Measurements from ENCODE around the gene SREK1.
"Not testable (repeated sequence)": the region's sequence is repeated elsewhere in the genome, so short reads cannot be mapped to it uniquely, and the experiment has no call there.

Gene SREK1, protein sequence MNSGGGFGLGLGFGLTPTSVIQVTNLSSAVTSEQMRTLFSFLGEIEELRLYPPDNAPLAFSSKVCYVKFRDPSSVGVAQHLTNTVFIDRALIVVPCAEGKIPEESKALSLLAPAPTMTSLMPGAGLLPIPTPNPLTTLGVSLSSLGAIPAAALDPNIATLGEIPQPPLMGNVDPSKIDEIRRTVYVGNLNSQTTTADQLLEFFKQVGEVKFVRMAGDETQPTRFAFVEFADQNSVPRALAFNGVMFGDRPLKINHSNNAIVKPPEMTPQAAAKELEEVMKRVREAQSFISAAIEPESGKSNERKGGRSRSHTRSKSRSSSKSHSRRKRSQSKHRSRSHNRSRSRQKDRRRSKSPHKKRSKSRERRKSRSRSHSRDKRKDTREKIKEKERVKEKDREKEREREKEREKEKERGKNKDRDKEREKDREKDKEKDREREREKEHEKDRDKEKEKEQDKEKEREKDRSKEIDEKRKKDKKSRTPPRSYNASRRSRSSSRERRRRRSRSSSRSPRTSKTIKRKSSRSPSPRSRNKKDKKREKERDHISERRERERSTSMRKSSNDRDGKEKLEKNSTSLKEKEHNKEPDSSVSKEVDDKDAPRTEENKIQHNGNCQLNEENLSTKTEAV

DNA sequence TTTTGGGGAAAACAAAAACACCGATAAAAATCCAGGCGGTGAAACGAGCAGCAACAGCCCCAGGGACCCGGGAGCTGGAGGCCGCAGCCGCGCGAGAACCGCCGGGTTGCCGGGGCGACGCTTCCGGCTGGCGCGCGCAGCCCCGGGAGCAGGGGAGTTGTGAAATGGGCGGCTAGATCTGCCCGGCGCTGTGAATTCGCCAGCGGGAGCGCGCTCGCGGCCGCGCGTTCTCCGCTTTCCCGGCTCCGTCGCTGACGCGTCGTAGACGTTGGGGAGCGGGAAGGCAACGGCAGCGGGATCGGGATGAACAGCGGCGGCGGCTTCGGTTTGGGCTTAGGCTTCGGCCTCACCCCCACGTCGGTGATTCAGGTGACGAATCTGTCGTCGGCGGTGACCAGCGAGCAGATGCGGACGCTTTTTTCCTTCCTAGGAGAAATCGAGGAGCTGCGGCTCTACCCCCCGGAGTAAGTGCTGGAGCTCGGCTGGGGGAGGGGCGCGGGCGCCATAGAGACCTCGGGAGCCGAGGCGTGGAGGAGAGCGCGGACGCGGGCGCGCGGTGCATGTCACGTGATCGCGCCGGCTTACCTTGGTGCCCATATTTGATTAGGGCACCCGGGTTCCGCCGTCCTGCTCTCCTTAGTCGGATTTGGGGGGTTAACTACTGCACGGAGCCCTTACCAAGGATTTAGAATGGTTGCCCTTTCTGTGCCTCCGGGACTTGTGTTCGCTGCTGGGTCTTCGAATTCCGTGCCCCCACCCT, at the start of gene SREK1:
SREK1 (plus strand) TSS at position 227 of the 760 bp plus-strand sequence; CDS start at position 304, 77 bp downstream.
- DNase-seq = peak; percentile 90

DNA sequence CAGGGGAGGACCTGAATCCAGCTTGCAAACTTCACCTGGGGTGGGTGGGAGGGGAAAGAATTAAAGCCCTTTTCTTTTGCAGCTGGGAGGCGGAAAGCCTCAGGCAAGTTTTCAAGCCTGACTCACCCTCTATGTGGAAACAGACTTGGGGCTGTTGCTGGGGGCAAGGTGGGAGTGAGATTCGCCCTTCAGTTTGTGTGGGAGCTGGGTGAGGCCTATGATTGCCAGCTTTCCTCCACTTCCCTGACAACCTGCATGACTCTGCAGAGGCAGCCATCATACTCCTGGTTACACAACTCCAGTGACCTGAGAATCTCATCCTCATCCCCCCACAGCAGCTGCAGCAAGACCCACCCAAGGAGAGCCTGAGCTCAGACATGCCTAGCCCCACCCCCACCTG, 43.2 kb upstream of the SREK1 start:
- DNase-seq = no peak

DNA sequence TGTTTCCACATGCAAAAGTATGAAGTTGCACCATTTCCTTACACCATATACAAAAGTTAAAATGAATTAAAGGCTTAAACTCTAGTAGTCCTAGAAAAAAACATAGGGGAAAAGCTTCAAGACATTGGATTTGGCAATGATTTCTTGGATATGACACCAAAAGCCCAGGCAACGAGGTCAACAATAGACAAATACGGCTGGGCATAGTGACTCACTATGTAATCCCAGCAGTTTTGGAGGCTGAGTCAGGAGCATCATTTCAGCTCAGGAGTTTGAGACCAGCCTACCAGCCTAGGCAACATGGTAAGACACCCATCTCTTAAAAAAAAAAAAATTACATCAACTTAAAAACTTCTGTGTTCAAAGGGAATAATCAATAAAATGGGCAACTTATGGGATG, 30.9 kb upstream of the SREK1 start:
- DNase-seq = no peak

DNA sequence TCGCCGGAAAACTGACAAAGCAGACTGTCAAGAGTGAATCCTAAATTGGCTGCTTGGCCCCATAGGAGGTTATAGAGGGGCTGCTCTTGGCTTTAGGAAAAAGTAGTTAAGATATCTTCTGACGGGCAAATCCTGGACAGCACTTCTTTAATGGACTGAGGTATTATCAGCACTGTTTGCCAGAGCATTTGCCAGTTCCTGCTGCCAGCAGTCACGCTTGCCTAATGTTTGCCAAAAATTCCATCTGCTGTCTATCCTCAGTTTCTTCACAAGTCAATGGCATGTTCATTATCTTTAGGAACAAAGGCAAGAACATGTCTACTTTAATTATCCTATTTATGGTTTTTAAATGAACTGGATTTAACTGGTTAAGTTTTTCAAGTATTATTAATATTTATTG, 25.8 kb upstream of the SREK1 start:
- no peak for DNase-seq

DNA sequence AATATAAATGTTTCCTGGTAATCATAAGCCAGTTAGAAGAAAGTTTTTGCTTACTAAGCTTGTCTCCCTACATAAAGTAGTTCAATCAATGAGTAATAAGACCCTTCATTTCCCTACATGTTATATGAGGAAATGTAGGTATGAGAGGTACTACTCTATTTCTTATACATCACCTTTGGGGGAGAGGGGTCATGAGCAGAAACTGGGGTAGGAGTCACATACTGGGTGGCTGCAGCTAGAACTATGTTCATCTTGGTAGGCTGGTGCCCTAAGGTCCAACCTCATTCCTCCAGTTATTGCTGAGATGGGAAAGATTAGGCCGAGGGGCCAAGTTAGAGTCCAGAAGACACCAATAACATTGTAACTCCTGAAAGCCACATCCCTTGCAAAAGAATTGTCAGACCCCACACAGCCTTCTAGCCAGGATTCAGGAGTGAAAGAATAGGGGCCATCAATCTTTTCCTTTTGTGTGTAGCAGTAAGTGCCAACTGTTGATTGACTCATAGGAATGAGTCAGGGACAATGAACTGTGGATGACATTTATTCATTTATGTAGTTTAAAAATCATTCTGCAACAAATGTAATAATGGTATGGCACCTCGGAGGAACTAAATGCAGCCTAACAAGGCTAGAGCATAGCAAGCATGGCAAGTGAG, 21.6 kb upstream of the SREK1 start:
- DNase-seq = no peak

DNA sequence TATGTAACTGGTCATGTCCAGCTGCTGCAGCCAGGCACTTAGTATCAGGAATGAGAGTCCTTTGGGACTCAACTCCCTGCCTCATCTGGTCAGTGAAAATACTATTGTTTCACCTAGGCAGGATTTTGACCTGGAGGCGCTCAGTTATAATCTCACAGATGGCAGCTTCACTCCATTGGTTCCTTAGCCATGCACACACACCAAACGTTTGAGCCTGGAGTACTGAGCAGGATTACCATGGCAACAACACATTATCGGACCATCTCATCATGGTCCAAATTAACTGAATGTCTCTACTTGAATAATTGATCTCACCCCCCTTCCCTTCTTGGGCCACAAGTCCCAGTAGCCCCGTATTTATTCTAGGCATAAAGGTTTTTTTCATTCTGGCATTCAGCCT, 15.0 kb upstream of the SREK1 start:
- no peak for DNase-seq

DNA sequence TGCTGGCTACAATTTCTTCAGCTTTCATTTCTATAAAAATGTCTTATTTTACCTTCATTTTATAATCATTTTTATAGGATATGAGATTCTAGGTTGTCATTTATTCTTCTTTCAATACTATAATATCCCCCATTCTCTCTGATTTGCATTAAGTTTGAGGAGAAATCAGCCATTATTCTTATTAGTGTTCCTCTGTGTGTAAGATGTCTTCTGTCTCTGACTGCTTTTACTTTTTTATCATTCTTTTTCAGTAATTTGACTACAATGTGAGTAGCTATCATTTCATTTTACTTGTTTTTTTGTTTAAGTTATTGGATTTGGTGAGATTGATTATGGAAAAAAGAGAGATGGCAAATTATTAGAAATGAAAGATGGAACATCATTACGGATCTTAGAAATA, 13.6 kb upstream of the SREK1 start:
- DNase-seq = no peak

DNA sequence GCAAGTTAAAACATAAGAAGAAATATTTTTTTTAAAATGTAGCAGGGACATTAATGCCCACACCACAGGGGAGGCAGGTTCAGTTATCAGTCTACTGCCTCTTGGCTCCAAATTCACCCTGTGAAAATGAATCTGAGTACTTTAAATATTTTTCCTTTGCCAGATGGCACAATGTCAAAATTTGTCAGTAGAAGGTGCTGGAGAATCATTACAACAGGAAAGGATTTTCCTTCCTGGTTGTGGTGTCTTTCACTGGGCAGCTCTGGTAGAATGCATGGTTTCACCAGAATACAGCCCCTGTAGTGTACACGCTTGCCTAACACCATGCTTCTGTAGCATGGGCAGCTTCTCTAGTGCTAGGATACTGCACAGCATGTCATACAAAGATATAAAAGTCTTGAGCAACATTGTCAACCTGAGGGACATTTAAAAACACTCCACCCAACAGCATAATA, 9.7 kb upstream of the SREK1 start:
- no peak for DNase-seq

DNA sequence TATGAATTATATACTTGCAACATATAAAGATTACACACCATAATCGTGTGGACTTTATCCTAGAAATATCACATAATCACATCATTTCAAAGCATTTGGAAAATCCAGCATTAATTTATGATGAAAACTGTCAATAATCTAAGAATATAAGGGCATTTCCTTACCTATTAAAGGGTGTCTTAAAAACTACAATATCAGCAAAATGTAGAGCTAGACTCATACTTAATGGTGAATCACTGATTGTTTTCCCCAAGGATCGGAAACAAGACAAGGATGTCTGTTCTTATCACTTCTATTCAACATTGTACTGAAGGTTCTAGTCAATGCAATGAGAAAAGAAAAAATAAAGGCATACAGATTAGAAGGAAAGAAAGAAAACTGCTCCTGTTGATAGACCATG, 8.0 kb upstream of the SREK1 start:
- DNase-seq = no peak

DNA sequence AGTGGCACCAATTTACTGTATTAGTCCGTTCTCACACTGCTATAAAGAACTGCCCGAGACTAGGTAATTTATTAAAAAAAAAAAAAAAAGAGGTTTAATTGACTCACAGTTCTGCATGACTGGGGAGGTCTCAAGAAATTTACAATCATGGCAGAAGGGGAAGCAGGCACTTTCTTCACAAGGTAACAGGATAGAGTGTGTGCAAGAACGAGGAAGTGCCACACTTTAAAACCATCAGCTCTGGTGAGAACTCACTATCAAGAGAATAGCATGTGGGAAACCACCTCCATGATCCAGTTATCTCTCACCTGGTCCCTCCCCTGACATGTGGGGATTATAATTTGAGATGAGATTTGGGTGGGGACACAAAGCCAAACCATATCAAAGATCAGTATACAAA, 7.2 kb upstream of the SREK1 start:
- DNase-seq = not testable (repeated sequence)

DNA sequence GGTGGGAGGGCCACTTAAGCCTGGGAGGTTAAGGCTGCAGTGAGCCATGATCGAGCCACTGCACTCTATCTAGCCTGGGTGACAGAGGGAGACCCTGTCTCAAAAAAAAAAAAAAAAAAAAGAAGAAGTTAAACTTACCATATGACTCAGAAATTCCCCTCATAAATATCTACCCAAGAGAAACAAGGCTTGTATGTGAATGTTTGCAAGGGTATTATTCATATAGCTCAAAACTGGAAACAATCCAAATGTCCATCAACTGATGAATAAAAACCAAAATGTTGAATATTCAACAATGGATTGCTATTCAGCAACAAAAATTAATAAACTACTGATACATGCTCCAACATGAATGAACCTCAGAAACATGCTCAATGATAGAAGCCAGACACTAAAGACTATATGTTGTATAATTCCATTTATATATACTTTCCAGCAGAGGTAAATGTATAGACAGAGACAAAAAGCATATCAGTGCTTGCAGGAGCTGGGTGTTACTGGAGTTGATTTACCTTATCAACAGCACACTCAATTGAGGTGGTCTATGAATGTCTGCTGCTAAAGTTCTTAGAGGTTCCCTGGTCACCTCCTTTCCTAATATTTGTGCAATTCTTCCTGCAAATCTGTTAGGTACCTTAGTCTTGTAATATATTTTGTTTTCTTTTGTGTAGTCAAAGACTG, 5.3 kb upstream of the SREK1 start:
- no peak for DNase-seq

DNA sequence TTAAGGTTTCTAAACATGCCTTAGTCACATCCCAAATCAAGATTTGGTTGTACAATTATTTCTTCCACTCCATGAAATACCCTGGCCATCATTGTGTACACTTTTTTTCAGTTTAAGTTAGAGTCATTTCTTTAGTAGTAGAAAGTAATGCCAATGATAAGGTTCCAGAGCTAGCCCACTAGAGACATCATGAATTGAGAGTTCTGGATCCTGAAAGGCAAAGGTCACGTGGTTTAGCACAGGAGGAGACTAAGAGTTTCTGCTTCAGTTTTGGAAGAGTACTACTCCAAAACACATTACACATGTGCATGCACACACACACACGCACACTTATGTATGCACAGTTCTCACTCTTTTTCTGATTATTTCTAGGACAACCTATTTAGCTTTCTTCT, 4.8 kb upstream of the SREK1 start:
- no peak for DNase-seq

DNA sequence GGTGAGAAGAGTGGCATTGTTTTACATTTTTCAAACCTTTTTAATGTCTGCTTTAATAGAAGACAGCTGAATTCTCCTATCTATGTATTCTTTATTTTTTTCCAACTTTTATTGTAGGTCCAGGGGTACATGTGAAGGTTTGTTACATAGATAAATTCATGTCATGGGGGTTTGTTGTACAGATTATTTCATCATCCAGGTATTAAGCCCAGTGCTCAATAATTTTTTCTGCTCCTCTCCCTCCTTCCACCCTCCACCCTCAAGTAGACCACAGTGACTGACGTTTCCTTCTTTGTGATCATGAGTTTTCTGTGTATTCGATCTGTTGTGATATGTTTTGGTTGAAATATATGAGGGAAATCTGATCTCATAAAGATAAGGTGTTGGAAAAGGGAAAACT, 1.7 kb upstream of the SREK1 start:
- DNase-seq = no peak

DNA sequence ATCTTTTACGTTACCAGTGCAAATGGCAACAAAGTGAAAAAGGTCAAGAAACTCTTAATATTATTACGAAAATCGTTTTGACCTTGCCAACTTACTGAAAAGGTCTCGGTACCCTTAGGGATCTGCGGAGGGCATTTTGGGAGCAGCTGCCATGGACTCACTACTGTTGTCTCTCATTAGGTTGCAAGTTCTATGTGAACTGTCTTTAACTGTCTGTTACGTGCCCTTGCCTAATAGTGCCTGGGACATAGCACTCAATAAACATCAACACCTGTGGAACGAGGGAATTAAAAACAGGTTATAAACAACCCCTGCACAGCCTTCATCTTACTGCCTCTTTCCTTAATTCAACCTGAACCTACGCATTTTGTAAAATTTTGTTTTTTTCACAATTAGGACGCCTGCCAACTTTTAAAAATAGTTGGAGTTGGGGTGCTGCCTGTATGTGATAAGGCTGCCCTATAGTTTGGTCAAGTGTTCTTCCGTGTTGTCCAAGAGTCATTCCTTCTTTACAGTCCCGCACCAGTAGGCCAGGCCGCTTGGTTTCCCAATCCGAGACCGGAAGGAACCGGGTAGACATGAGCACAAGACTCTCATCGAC, 527 bp upstream of the SREK1 start:
- DNase-seq = no peak

DNA sequence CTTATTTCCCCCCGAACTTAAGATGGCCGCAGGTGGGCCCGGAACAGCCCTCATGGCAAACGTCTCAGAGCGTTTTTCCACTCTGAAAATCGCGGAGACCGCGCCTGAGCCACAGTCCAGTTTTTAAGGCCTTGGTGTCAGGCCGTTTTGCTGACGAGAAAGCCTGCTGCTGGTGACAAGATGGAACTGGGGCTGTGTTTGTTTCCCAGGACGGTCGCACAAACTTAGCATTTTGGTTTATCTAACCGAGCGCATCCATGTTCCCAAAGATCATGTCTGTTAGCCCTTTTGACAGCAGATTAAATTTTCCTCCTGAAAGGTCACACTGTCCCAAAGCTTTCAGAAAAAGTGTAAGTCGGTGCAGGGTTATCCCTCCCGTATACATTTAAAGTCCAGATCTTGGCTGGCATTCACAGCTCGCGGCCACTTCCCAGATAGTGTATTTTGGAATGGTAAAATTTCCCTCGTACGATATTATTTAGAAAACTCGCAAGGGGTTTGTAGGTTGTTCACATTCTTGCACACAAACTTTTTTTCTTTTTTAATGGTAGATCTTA, 812 bp downstream of the SREK1 start:
- no peak for DNase-seq

DNA sequence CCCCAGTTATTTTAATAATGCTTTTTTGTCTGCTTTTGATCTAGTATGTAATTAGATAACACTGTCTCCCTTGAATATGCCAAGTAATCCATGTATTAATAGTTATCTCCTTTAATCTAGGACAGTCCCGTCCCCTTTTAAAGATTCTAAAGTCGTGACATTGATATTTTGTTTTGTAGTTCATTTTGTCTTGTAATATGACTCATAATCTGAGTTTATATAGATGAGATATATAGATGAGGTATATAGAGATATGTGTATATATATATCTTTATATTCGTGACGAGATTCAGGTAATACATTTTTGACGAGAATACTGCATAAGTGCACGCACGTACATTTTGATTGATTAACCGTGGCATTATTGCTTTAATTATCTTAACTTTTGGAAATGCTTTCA, 1.6 kb downstream of the SREK1 start:
- no peak for DNase-seq

DNA sequence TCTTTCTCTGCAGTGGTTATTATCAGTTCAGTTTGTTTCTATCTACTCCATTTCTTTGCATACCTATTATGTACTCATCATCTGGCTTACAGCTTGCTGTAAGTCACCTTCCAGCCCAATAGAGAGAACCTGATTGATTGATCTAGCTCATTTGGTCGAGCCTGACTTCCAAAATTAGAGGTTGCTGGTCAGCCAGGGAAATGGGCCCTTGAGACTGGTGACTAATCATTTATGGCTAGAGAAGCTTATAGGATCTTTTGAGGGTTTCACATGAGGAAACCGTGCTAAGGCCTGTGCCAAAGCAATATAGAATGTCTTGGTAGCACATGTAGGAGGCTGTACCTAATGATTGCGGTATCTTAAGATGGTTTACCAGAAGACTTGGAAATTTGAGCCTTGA, 5.8 kb downstream of the SREK1 start:
- no peak for DNase-seq

DNA sequence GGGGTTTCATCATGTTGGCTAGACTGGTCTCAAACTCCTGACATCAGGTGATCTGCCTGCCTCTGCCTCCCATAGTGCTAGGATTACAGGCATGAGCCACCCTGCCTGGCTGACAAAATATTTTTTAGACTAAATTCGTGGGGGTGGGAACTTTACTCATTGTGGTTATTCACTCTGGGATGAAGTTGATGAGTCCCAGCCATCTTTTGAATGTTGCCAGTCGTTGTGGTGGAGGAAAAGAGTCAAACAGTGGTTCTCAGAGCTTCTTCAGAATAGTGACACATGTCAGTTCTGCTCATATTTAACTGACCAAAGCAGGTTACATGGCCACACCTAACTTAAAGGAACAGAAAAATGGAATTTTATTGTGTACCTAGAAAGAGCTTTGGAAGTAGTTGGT, 6.9 kb downstream of the SREK1 start:
- no peak for DNase-seq

DNA sequence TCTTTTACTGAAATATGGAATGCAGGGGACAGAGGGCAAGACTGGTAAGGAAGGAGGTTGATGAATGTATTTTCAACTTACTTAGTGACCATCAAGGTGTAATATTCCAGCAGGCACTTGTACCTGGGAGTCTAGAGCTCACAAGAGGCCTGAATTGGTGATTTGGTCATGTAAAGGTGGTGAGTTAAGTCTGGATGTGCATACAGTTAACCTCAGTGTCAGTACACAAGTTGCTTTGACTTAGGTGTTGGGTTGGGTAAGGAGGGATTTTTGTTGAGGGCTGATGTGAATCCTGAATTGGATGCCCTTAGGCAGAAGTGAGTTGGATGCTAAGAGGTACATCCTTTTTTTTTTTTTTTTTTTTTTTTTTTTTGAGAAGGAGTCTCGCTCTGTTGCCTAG, 7.4 kb downstream of the SREK1 start:
- no peak for DNase-seq

DNA sequence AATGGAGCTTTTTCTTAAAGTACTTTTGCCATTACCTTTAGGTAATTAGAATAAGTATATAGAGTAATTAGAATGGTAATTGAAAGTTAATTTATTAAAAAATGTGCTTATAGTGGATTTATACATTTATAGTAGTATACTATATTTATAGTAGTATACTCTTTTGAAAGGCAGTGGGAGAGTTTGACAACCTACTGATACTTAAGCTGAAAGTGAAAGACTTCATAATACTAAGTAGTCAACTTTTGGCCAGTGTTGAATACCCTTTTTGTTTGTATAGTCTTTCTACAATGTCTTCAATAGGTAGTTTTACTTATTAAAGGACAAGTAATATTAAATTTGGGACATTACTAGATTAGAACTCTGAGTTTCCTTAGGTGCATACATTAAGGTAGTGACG, 12.9 kb downstream of the SREK1 start:
- no peak for DNase-seq

DNA sequence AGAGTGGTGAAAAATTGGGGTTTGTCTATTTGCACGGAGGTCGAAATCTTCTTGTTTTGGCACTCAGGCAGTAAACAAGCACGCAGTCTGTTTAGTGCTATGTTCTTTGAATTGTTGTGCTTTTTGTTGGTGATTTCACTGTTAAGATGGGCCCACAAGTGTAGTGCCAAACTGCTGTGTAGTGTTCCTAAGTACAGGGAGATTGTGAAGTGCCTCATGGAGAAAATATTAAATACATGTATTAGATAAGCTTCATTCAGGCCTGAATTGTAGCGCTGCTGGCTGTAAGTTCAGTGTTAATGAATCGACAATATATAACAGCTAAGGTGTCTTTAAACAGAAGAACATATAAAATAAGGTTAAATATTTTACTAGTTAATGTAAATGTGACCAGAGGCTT, 17.3 kb downstream of the SREK1 start:
- DNase-seq = no peak
